ENCODE data around the gene FOXP1. TPM values are rescaled to one million over a fixed set of nuclear protein-coding genes. Genes with fewer than 3 reads are reported as not detected.

FOXP1 gene
- total and polyA plus RNA-seq, 2 experiments from 2014 or later: 37.4 to 59.9 TPM

DNA sequence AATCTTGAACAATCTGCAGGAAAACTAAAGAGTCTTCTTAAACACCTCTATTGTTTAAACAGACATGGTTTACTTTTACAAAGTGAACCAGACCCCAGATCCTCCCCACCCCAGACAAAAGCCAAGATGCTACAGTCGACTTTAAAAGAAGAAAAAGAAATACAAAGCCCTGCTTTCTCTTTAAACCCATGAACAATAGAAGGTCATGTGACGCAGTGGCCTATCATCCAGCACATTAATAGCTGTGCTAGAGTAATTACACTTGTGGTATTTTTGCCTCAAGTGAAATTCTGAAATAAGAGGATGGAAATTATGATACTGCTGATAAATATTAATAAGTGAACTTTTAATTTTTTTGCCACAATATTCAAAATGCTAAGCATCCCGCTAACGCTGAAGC is 613.4 kb downstream of the FOXP1 start:
- no peaks in the 10 kb centered on the region for H3K9me3 ChIP-seq (ENCODE audit: low read depth)
- H3K36me3 ChIP-seq (ENCODE audit: low read depth): peaks cover 64% of the 10 kb centered on the region
- H3K4me1 ChIP-seq (ENCODE audit: insufficient read depth): peaks cover 3% of the 10 kb centered on the region; the same call in 1 of the 2 replicates
- H3K27me3 ChIP-seq (replicated peaks; ENCODE audit: insufficient read depth): no peaks in the 10 kb centered on the region
- no peak overlapping the region for H3K4me2 ChIP-seq (ENCODE audit: unreplicated experiment)
- peaks cover 16% of the 10 kb centered on the region; the same call in 1 of the 2 replicates for H3F3A ChIP-seq (ENCODE audit: insufficient read depth)
- no peak overlapping the region for H3K4me3 ChIP-seq
- H4K20me1 ChIP-seq (ENCODE audit: insufficient read depth): no peaks in the 10 kb centered on the region
- no peak overlapping the region for H2AFZ ChIP-seq
- 84 to 85% methylated on average over 4 of the region's 4 CpGs for WGBS, 2 experiments (ENCODE audit: low coverage in 1 of 2, low lambda C conversion rate in 2 of 2, missing lambda C conversion rate in 2 of 2)
- H3K9me2 ChIP-seq (ENCODE audit: insufficient read depth): no peaks in the 10 kb centered on the region
- TF ChIP-seq EZH2phosphoT487 (IDR thresholded peaks at IDR 0.05; ENCODE audit: insufficient read depth, low read depth) (no peak), EZH2 (IDR thresholded peaks at IDR 0.05; ENCODE audit: insufficient read depth, poor library complexity, severe bottlenecking) (no peak)
- in situ Hi-C loops (cut with MboI): no loop called here
- H3K9ac ChIP-seq: no peak overlapping the region
- H3K79me2 ChIP-seq (ENCODE audit: insufficient read depth): peaks cover 16% of the 10 kb centered on the region; the same call in 1 of the 2 replicates
- no peak overlapping the region for H3K27ac ChIP-seq
- DNase-seq: no peak

- no peak for DNase-seq
- no peaks in the 10 kb centered on the region for H3K4me1 ChIP-seq (ENCODE audit: insufficient read depth)
- no peaks in the 10 kb centered on the region for H3K79me2 ChIP-seq (ENCODE audit: insufficient read depth)
- no peaks in the 10 kb centered on the region for H3K9me2 ChIP-seq (ENCODE audit: insufficient read depth)
- peaks cover 67% of the 10 kb centered on the region for H3K36me3 ChIP-seq (ENCODE audit: low read depth)
- no peaks in the 10 kb centered on the region for H3K27me3 ChIP-seq (replicated peaks; ENCODE audit: insufficient read depth)
- no peak overlapping the region for H3K4me2 ChIP-seq (ENCODE audit: unreplicated experiment)
- no peak overlapping the region for H3K27ac ChIP-seq
- H4K20me1 ChIP-seq (ENCODE audit: insufficient read depth): no peaks in the 10 kb centered on the region
- no peak for TF ChIP-seq EZH2 (IDR thresholded peaks at IDR 0.05; ENCODE audit: insufficient read depth, poor library complexity, severe bottlenecking)
- no peak for TF ChIP-seq EZH2phosphoT487 (IDR thresholded peaks at IDR 0.05; ENCODE audit: insufficient read depth, low read depth)
- H3F3A ChIP-seq (ENCODE audit: insufficient read depth): no peaks in the 10 kb centered on the region
- no peaks in the 10 kb centered on the region for H3K9me3 ChIP-seq (ENCODE audit: low read depth)
- in situ Hi-C loops (cut with MboI): no loop called here
- 92% methylated on average over 13 of the region's 13 CpGs for WGBS, 2 experiments (ENCODE audit: low coverage in 1 of 2, low lambda C conversion rate in 2 of 2, missing lambda C conversion rate in 2 of 2)
- H3K4me3 ChIP-seq: no peak overlapping the region
- no peak overlapping the region for H3K9ac ChIP-seq
- no peak overlapping the region for H2AFZ ChIP-seq
These were observed 619.9 kb downstream of the FOXP1 start for GRCh38 chr3:70963431-70964275.

DNA sequence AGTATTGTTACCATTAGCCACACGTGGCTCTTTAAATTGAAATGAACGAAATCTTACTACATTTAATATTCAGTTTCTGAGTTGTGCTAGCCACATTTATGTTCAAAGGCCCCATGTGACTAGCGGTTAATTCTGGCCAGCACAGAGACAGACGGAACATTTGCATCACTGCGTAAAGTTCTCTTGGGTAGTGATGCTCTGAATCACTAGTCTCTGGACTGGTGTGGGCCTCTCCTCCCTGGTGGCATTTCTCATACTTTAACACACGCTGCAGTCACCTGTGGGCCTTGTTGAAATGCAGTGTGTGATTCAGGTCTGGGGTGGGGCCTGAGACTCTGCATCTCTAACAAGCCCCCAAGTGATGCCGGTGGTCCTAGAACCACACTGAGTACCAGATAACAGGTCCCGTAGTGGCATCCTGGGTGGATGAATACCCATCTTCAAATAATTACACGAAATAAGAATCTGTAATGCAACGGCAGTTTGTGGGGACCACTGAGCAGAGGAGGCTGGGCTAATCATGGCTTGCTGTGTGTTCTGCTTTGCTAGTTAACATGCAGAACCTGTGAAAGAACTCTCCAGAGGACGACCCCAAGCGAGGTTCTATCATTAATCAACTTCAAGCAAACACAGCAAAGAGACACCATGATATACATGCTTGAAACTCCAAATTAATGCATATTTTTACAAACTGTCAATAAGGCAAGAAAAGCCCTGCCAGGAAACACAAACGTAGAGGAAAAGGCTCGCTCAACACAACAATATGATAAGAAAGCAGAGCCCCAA is 623.8 kb downstream of the FOXP1 start:
- 89 to 90% methylated on average over 14 of the region's 14 CpGs for WGBS, 2 experiments (ENCODE audit: low coverage in 1 of 2, low lambda C conversion rate in 2 of 2, missing lambda C conversion rate in 2 of 2)
- DNase-seq: no peak
- Histone ChIP-seq H3K9me2 (ENCODE audit: insufficient read depth) (no peaks in the 10 kb centered on the region), H3F3A (ENCODE audit: insufficient read depth) (no peaks in the 10 kb centered on the region), H3K9me3 (ENCODE audit: low read depth) (no peaks in the 10 kb centered on the region), H3K9ac (no peak overlapping the region), H3K4me1 (ENCODE audit: insufficient read depth) (peaks cover 3% of the 10 kb centered on the region), H3K36me3 (ENCODE audit: low read depth) (peaks cover 52% of the 10 kb centered on the region), H3K79me2 (ENCODE audit: insufficient read depth) (no peaks in the 10 kb centered on the region), H4K20me1 (ENCODE audit: insufficient read depth) (no peaks in the 10 kb centered on the region), H3K27ac (no peak overlapping the region), H3K4me3 (no peak overlapping the region), H2AFZ (no peak overlapping the region), H3K4me2 (ENCODE audit: unreplicated experiment) (no peak overlapping the region), H3K27me3 (replicated peaks; ENCODE audit: insufficient read depth) (no peaks in the 10 kb centered on the region)
- in situ Hi-C loops (cut with MboI): no loop called here
- TF ChIP-seq EZH2 (IDR thresholded peaks at IDR 0.05; ENCODE audit: insufficient read depth, poor library complexity, severe bottlenecking) (no peak), EZH2phosphoT487 (IDR thresholded peaks at IDR 0.05; ENCODE audit: insufficient read depth, low read depth) (no peak)

DNA sequence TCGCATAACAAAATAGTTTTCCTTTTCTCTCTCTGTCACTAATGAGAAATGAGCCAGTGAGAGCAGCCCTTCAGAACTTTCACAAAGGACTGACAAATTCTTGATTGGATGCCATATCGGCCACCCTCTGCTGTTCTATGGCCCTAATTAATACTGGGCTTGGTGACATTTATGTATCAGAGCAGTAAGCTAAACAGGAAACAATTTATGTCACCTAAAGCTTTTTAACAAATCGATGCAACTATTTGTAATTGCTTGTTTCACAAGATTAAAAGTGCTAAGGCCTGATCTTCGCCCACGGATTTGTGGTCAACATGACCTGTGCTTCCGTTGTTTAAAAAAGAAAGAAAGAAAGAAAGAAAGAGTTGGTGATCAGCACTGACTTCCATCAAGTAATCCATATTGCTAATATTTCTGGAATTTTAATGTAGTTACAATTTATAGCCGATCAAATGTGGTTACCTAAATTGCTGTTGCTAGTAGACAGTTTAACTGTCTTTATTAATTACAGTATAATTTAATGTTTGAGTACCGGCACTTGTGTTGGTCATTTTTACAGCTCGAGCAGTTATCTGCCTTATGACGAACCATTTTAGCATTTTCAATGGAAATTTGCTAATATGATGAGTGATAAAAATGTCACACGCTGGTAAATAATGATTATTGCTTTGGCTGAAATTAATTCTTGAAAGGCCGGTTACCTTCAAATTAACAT is 631.3 kb downstream of the FOXP1 start:
- H3K9me3 ChIP-seq (ENCODE audit: low read depth): no peaks in the 10 kb centered on the region
- peak; percentile 34 for DNase-seq
- peaks cover 11% of the 10 kb centered on the region; the same call in 1 of the 2 replicates for H3F3A ChIP-seq (ENCODE audit: insufficient read depth)
- H3K36me3 ChIP-seq (ENCODE audit: low read depth): peaks cover 6% of the 10 kb centered on the region; the same call in 1 of the 2 replicates
- no peaks in the 10 kb centered on the region for H3K79me2 ChIP-seq (ENCODE audit: insufficient read depth)
- H3K9me2 ChIP-seq (ENCODE audit: insufficient read depth): no peaks in the 10 kb centered on the region
- no peak overlapping the region for H3K27ac ChIP-seq
- H3K4me3 ChIP-seq: no peak overlapping the region
- in situ Hi-C loops (cut with MboI): no loop called here
- H3K27me3 ChIP-seq (replicated peaks; ENCODE audit: insufficient read depth): no peaks in the 10 kb centered on the region
- TF ChIP-seq EZH2 (IDR thresholded peaks at IDR 0.05; ENCODE audit: insufficient read depth, poor library complexity, severe bottlenecking) (no peak), EZH2phosphoT487 (IDR thresholded peaks at IDR 0.05; ENCODE audit: insufficient read depth, low read depth) (no peak)
- no peaks in the 10 kb centered on the region for H4K20me1 ChIP-seq (ENCODE audit: insufficient read depth)
- peak overlapping the region; percentile 43 for H3K4me2 ChIP-seq (ENCODE audit: unreplicated experiment)
- H3K4me1 ChIP-seq (ENCODE audit: insufficient read depth): peaks cover 30% of the 10 kb centered on the region
- WGBS, 2 experiments (ENCODE audit: low coverage in 1 of 2, low lambda C conversion rate in 2 of 2, missing lambda C conversion rate in 2 of 2): 44 to 46% methylated on average over 12 of the region's 12 CpGs
- no peak overlapping the region for H3K9ac ChIP-seq
- 0 out of 2 replicates have a peak overlapping the region, but pooled peaks have one; percentile 2 for H2AFZ ChIP-seq
